GM18873 (cell line): ENCODE measurements around the gene RFESD.

Experiments
- ATAC-seq: cut with Tn5 transposase; IDR thresholded peaks from one replicate; pipeline ENCODE4 v1.9.1; 2021; ENCODE audit warnings: mild to moderate bottlenecking, moderate library complexity, moderate number of reproducible peaks; ENCODE audit not compliant: unreplicated experiment, low FRiP score

Gene RFESD

DNA sequence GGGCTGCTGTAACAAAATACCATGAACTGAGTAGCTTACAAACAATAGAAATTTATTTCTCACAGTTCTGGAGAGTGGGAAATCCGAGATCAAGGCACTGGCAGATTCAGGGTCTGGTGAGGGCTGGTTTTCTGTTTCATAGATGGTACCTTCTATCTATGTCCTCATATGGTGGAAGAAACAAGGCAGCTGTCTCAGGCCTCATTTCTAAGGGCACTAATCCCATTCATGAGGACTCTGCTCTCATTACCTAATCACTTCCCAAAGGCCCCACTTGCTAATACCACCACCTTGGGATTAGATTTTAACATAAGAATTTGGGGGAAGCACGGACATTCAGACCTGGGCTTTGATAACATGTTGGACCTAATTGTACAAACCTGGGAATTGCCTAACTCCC is 13.5 kb downstream of the RFESD start:
- no peak for ATAC-seq

DNA sequence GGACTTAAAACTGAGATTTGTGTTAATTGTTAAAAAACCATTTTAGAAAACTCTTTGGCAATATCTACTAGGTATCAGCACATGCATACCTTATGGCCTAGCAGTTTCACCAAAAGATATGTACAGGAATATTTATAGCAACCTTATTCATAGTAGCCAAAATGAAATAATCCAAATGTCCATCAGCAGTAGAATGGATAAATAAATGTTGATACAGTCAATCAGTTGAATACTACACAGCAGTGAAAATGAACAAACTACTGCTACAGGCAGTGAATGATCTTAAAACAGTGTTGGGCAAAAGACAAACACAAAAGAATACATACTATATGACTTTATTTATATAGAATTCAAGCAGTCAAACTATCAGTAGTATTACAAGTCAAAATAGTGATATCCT is 16.4 kb downstream of the RFESD start:
- ATAC-seq, result no peak

DNA sequence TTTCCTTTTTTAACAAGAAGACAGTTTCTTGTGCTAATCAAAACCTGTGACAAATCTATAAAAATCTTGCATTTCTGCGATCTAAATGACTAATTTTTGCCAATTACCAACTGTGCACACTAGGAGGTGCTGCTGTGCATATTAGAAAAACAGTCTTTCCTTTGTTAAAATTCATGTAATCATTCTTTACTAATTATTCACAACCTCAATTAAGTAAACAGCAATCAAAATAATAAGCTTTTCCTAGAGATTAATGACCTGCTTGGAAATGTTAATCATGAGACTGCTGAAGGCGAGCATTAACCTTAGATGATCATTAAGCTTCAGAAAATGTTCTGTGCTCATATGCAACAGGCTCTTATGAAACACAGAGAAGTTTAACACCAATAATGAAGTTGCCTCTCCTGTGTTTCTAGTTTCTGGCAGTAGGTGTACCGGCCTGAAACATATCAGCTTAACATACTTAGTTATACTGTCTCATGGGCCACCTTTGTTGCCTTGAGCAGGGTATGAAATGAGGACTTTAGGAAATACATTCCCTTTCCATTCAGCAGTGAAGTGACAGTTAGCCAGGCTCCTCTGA is 17.7 kb downstream of the RFESD start:
- ATAC-seq, result no peak

DNA sequence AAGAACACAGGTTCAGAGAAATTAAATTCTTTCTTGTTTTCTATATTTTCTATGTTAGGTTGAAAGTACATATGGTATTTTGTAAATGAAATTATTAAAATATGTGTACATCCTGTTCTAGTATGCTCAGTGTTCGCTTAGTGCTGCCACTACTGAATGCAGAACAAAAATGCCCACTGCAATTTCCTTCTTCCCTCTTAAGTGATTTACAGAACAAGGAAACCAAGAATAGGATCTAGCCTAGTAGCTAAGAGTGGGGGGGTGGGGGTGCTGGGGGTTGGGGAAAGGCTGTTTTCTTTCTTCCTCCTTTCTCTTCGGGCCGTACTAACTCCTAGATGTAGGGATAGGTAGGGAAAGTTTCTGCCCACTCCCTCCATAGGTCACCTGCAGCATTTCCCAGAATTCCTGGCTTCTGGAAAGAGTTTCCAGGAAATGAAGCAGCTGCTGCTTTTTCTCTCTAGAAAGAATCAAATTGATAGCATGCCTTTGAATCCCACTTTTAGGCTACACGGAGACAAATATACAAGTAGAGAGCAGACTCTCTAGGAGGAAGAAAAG is 20.6 kb downstream of the RFESD start:
- no peak for ATAC-seq

DNA sequence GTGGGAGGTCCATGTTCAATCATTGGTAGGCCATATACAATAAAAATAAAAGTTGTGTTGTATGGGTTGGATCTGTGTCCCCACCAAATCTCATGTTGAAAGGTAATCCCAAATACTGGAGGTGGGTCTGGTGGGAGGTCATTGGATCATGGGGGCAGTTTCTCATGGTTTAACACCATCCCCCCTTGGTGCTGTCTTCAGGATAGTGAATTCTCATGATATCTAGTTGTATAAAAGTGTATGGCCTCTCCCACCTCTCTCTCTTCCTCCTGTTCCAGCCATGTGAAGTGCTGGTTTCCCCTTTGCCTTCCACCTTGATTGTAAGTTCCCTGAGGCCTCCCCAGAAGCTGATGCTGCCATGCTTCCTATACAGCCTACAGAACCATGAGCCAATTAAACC is 21.1 kb downstream of the RFESD start:
- no peak for ATAC-seq

DNA sequence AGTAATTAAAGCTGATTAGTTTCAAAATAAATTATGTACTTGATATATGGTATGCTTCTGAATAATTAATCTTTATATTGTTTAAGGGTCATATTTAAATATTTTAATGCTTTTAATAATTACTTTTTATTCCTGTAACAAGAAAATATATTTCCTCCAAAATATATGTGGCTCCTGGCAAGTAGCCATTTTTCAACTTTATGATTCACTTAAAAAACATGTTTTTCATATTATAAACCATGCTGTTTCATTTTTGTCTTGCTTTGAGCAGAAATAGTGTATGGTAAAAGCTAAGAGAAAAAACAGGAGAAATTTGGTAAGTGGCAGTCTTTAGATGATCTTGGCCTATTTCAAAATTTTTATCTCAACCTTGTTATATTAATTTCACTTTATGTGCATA is 21.6 kb downstream of the RFESD start:
- ATAC-seq, result no peak

DNA sequence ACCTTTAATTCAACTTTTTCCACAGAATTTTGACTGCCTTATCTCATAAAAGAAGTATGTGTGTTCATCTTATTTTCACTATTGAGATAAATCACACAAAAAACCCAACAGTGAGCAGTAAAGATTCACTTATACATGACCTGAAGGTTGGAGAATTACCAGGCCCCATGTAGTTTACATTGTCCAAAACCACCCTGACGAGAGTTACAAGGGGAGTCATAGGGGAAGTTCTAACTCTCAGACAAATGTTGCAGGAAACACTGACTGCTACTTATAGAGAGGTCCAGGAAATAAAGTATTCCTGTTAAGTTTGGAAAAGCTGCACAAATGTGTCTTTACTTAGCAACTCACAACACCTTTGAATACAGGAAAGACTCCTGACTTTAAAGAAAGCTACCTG is 22.2 kb downstream of the RFESD start:
- ATAC-seq, result no peak

DNA sequence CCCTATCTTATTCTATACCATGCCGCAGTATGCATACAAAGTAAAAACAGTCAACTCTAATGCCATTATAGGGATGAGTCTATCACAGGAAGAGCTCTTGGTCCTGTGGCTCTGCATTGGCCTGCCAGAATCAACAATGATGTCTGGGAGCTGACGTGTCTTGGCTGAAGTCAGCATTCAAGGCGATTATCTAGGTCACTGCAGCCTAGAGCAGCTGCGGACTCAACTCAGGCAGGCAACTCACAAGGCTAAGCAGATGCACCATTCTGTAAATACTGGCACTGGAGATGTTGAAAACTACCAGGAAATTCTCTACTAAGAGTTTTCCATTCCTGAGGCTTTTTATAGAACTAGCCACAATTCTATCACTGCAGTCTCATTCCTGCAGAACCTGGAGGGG is 23.0 kb downstream of the RFESD start:
- ATAC-seq, result no peak

DNA sequence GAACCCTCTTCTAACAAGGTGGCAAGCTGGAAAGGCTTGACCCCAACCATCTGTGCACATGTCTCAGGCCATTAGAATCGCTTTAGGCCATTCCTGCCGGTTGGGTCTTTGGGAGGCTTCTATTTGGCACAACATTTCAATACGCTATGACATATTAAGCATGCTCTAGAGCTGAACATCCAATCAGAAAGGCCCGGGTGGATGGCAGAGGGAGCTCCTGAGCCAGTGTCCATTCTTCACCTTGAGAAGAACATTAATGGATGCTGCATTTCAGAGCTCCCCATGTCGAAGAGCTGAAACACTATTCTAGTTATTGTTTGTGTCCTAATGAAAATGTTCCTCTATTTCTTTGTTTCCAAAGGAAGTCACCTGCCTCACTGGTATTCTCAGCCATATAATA is 23.4 kb downstream of the RFESD start:
- no peak for ATAC-seq

DNA sequence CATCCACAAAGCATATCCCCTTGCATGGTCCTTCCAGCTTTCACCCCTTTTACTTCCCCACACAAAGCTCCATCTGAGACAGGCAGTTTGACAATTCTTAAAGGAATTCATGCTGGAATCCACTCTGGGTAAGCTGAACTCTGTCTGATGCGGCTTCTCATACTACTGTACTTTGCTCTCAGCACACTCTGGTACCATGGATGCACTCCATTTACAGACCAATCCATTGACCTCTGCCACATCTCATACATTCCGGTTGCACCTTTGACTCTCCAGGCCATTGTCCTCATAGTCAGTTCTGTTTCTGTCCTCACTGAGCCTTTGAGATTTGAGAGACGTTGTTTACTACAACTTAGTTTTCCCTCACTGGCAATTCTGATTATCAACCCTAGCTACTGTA is 24.0 kb downstream of the RFESD start:
- ATAC-seq, result no peak

DNA sequence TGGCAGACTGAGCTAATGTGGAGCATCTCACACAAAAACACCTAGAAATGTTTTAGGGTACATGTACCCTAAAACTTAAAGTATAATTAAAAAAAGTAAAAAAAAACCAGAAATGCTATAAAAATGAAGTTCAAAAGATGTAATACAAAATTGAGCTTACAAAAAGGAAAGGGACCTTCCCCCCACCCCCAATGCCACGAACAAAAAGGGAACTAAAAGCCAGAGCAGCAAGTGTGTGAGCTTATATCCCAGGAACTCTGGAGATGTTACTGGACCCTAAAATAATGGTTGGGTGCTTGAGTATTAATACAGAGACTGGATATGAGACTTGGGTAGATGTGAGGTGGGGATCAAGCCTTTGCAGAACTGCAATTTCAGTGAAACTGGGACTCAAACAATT is 25.2 kb downstream of the RFESD start:
- no peak for ATAC-seq

DNA sequence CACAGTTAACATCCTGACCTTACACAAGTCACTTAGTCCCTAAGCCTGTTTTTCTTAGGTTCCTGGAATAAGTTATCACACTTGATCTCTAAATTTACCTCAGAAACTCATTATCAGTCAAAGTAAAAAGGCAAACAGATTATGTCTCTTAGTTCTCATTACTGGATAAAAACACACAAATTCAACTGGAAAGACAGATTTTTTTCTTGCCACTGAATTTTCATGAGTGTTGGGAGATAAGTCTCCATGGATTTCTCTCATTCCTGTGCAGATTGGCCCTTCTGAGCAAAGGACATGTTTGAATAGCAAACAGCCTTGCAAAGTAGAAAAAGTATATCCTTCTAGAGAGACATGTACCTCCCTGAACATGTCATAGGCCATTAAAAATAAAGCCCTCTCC is 26.1 kb downstream of the RFESD start:
- no peak for ATAC-seq

DNA sequence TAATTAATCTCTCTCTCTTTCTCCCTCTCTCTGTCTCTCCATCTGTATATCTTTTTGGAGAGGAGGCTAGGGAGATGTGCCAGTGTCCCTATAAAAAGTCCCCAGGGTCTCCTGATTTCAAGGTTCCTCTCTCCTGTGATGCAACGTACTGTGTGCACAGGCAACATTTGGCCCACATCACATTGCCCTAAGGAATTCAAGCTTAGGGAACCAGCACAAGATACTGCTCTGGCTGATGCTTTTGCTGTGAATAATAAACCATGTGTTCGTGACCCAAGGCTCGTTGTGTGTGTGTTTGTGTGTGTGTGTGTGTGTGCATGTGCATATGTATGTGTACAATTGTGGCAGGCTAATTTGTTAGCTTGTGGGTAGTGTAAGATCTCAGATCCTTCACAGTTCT is 26.5 kb downstream of the RFESD start:
- no peak for ATAC-seq

DNA sequence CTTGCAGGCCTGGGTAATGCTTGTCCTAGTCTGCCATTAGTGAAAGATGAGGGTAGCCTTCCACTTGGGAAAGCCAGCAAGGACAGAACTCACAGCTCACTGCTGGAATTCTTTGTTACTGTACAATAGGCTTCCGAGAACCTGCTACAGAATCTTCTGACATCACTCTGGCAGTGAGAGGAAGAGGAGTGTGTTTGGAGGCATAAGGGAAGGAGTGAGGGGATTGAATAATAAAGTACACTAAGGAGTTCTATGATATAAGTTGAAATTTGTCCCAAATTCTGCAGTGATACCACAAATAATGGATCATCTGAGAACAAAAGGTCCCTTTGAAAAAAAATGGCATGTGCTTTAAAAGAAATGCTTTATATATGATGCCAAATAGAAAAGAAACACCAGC is 36.3 kb downstream of the RFESD start, which contains the start of gene SPATA9:
SPATA9 (minus strand) TSS at position 101 of the 400 bp plus-strand sequence. CDS start 137 bp downstream, outside the sequence.
- ATAC-seq, result no peak

DNA sequence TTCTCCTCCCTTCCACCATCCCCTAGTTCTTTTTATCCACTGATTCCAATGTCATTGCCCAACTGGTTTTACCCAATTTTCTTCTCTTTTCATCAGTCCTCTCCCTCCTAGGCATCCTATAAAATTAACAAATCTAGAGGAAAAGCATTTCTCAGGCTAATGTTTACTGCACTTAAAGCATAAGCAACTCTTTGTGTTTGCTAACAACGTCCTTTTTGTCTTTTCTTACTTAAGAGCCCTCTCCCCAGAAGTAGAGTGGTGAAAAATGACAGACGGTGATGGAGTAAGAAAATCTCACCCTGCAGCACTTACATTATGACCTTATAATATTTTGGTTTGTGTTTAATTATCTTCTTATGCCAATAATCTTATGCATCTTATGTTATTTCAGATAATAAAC is 37.8 kb downstream of the RFESD start:
- ATAC-seq, result no peak

DNA sequence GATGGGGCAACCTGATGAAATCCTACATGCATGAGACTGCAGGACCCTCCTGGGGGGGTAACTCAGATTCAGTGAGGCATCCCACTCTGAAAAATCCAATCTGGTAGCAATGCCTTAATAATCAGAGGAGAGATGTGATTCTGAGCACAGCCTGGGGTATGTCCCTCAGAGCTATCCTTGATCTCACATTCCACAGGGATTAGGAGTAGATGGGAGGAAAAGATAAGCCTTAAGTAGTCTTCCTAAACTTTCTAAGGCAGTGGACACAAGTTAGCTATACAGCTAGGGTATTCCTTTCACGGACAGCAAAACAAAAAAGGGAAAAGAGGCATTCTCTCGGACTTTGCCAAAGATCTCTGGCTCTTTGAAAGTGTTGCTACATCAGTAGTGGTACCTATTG is 40.1 kb downstream of the RFESD start:
- ATAC-seq, result no peak

DNA sequence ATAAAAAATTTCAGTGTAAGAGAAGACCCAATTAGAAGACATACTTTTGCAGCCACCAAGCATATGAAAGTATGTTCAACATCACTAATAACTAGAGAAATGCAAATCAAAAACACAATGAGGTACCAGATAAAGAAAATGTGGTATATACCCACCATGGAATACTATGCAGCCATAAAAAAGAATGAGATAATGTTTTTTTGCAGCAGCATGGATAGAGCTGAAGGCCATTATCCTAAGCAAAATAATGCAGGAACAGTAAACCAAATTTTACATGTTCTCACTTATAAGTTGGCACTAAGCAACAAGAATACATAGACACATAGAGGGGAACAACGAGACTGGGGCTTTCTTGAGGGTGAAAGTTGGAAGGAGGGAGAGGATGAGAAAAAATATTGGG is 43.1 kb downstream of the RFESD start:
- no peak for ATAC-seq

DNA sequence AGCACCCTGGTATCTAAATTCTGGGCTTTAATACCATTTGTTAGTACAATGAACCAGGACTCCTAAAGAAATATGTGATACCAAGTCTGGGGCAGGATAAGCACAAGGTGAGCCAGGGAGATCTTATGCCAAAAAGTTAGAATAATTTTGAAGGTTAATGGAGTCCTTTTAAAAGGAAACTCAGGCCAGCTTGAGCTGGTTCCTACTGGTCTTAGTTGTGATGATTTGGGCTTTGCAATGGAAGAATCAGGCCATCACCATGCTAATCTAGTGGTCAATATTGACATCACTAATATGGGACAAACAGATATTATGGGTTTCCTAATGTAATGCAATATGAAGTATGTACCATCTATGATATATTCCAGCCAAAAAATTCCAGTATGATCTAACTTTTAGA is 43.8 kb downstream of the RFESD start:
- ATAC-seq, result no peak

DNA sequence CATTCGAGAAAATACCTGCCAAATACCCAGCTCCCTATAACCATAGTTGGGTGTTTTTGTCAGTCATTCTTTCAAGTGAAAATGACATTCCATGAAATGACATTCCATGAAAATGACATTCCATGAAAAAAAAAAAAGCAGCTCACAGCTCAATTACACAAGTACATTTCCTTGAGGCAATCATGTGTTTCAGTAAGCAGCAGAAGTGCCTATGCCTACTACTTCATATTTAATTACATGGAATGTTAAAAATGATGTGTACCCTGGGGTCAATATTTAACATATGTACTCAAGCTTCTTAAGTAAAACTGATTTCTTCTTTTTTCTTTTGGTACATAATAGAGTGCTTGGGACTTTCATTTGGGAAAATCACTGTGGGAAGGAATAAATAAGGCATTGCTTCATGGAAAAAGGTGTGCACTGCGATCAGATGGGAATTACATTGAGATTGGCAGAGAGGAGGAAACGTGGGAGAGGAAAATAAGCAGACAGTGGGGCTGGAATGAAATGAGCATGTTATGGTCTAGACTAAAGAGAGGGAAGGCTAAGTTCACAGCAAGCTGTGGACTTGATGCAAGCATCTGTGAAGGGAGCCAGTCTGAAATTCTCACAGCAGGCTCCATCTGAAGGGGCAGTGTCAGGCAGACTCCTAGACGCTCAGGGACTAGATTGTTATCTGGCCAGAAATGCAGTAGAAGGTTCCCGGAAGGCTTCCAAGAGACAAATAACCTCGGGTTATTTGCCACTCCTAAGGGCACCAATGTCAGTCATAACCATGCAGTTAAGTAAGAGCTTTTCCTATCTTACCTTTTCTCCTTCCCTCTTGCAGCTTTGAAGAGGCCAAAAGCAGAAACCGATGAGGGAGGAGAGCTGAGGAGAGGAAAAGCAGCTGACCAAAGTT is 51.5 kb downstream of the RFESD start:
- no peak for ATAC-seq

DNA sequence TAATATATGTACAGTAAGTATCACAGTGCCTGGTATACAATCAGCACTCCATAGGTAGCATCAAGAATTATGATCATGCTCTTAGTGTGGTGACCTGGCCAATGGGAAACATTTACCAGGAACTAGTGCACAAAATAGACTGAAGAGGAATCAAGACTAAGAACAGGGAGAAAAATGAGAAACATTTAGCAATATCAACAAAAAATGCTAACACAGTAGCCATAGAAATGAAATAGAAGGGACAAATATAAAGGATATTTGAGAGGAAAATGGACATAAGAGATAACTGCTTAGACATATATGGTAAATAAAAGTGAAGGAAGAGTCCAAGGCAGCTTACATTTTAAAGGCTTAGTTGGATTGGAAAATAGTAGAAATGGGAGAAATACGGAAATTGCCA is 52.8 kb downstream of the RFESD start:
- no peak for ATAC-seq

DNA sequence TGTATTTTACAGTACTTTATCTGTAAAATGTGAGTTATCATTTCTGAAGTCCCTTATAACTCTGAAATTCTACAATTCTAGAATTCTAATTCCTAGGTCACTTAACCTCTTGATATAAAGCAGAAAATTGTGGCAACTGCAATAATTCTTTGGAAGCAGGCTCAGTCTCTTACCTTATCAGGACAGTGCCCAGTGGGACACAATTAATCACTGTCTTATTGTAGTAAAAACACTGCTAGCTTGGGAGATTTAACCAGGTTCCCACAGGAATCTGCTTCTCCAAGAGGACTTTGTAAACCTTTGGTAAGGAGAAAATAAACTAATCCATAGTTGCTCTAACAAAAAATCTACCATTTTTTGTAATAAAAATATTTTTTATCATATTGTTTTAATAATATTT is 54.5 kb downstream of the RFESD start:
- ATAC-seq, result no peak

DNA sequence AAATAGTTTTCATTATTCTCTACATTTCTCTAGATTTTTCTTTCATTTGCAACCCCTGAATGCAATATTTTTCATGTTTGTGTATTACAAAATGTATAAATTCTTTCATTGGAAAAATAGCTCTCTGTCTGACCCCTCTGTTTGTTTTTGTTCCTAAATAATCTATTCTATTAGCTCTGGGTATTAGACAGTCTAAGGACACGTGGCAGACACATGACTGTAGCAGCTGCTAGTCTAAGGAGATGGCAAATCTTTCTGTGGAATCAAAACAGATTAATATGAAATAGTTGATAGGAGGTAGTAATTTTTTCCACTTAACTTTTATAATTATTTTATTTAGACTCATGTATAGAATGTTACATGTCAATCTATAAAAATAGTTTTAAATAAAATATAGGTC is 57.6 kb downstream of the RFESD start:
- no peak for ATAC-seq
